GM20431 (cell line): ENCODE data around the gene FOXRED1.

Experiments used
- in situ Hi-C: fragments of 300-500 bp; cut with MseI, MboI; formaldehyde crosslinking; loops from one replicate; pipeline ENCODE4 v1.15.0; 2020; ENCODE audit warnings: low sequenced_read_pairs; ENCODE audit not compliant: unreplicated experiment

The FOXRED1 gene

DNA sequence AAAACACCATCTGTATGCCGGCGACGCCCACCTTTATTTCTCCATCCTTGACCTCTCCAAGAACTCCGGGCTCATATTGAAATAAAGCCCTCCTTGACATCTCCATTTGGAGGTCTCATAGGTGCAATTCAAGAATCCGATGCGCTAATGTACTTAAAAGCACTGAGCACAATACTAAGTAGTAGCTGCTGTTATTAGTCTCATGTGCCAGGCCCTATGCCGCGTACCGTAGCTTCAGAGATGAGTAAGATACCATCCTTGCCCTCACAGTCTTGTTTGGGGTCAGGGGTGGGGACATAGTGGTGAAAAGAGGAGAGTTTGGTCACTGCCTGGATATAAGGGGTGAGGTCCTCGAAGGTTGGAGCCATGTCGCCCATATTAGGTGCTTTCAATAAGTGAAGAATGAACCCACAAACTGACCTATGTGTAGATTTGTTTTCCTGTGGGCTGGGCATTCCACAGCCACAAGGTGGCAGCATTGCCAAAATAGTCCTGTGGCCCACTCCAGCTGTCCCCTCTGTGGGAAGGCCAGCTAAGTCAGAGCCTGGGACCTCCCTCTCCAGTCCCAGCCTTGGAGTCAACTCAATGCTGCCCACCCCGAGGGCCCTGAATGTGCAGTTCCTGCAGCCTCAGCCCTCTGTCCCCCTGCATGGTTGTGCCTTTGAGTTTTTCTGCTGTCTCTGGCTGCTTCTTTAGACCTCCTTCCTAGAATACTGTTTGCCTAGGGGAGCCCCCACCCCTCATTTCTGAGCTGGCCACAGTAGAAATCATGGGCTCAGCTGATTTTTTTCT is 41.4 kb downstream of the FOXRED1 start:
- in situ Hi-C loops = no loop called here

DNA sequence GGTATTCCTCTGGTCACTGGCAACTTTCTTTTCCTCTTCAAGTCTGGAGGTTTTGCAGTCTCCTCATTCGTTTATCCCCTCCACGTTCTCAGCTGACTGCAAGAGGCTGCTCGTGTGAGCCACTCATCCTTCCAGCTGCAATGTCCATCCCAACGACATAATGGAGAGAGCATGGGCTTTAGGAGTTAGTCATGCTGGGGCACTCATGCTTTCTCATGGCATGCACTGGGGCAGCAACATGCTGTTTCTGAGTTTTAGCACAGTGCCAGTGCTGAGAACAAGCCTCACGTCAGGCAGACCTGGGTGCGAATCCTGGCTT is 42.0 kb downstream of the FOXRED1 start:
- in situ Hi-C loops = no loop called here

DNA sequence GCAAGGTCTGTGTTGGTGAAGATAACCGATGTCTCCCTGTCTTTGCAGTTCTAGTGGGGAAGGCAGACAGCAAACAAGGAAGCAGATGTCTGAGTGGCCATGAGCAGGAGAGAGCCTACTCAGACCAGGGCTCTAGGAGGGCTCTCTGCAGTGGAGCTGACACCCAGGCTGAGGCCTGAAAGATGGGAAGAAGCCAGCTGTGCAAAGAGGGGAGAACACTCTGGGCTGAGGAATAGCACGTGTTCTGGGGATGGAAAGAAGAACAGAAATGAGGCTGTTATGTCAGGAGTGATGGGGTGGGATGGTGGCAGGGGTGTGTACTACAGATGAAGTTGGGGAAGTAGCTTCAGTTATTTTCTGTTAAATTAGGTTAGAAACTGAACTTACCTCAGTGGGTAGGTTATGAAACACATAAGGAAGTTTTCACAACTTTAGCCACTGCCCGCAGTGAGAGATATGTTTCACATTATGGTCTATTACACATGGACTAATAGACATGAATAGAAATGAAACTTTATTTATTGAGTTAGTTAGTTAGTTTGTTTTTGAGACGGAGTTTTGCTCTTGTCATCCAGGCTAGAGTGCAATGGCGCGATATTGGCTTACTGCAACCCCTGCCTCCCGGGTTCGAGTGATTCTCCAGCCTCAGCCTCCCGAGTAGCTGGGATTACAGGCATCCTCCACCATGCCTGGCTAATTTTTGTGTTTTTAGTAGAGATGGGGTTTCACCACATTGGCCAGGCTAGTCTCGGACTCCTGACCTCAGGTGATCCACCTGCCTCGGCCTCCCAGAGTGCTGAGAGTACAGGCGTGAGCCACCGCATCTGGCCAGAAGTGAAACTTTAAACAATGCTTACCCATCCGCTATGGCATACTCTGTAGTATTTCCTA is 42.7 kb downstream of the FOXRED1 start:
- in situ Hi-C loops = no loop called here

DNA sequence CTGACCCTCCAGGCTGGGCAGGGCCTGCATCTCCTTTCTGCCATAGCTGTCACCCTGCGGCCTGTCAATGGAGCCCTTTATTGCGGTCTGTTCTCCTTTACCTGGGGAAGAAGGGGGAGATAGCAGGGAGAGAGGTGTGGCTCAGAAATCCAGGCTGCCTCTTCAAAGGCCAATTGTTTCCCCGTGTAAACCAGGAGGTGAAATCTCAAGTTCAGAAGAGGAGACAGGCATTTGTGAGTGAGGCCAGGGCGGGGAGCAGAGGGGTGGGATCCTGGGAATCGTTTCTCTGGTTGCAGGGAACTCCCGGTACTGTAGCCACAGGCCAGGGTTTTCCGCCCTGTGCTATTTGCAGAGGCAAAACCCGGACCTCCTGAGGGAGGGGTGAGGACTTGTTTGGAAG is 44.0 kb downstream of the FOXRED1 start:
- in situ Hi-C loops = no loop called here

DNA sequence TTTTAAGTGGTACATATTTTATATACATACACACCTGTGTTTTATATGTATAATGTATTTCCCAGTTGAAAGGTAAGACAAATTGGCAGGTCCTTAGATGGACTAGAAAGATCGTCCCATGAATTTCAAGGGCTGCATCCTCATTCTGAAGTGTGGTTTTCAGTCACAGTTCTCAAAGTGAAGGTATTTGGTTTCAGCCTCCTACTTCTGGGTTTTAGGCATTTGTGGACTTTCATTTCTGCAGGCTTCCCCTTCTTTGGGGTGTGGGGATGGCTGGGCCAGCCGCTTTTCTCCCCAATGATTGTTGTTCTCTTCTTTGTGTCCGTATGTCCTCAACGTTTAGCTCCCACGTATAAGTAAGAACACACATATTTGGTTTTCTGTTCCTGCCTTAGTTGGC is 44.9 kb downstream of the FOXRED1 start:
- in situ Hi-C loops = no loop called here

DNA sequence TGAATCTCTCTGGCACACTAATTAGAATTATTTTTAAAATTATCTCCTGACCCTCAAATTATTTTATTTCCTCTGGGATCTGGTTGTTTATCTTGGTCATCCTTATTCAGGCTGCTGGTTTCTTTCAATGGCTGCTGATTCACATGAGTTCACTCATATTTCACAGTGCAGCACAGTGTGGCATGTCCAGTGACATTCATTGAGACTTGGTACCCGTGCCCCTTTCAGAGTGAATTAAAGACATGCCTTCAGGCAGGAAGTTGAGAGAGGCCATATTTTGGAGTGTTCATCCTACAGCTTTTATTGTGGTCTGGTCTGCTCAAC is 48.4 kb downstream of the FOXRED1 start:
- in situ Hi-C loops = no loop called here

DNA sequence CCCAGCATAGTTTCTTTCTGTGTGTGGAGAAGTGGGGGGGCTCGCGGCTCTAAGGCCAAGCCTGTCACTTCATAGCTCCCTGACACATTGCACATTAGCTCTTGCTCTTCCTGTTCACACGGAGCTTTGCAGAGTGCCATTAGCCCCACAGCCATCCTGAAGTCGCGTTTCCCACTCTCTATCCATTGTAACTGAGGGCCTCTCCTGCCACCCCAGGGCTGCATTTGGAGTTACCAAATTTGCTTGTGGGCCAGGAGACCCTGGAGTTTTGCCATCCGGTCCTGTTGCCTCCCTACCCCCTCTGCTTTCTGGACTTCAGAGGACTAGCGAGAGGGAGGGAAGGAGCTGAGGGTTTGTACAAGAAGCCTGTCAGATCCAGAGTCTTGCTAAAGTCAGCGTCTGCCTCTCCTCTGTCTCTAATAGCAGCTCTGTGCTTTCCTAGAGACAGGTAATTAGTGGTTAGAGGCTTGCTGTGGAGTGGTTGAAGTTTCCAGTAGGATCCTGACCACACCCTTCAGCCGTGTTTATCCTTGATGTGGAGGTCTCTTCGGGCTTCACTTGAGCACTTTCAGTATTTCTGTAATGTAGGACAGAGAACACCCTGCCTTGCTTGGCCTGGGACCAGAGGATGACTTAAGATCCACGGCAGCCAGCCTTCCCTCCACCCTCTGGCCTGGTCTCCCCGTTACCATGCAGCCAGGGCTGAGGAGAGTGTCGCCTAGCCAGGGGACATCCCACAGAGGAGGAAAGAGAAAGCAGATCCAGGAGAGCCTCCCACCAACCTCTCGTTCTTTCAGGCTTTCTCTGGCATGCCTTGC is 49.0 kb downstream of the FOXRED1 start:
- in situ Hi-C loops = no loop called here

DNA sequence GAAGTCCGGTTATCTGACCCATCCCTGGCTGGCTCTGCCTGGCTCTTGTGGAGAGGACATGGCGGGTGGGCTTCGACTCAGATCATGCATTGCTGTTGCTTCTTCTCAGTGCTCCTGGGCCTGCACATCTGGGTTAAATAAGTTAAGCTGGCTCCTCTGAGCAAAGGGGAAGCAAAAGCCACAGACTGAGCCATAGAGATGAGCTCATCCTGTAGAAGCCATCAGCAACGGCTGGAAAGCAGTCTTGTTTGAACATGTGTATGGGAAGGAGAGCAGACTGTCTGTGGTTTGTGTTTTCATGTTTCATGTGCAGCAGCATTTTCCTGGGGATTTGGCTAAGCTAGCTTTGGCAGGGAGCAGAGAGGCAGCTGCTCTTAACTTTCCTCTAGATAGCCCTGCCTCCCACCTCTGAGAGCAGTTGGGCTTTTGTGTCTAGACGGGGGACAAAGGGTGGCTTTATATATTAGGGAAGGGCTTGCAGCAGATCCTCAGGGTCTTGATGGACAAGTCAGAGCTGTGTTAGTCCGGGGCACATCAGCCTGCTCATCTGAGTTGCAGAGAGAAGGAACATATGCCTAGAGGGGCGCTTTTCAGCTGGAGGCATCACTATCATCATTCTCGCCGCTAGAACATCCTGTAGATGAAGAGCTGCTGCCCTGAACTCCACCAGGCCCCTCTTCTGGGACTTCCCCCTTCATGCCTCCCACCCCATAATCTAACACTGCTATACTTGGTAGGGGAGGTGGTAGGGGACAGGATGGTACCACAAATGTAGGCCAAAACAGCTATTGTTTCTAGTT is 49.8 kb downstream of the FOXRED1 start:
- in situ Hi-C loops = no loop called here

DNA sequence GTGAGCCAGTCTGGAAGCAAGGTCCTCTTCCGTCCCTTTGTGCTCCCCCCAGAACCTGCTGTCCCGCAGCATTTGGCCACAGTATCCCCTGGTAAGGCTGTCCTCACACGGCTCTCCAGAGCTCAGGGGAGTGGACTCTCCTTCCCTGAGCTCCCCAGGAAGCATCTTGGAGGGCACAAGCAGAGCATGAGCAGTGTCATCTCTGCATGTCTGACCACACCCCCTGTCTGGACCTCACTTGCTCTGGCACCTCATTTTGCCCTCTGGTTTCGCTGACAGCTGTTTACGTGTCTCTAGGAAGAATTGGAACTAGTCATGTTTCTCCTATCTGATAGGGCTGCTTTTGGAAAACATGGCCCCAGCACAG is 50.4 kb downstream of the FOXRED1 start:
- in situ Hi-C loops = no loop called here

DNA sequence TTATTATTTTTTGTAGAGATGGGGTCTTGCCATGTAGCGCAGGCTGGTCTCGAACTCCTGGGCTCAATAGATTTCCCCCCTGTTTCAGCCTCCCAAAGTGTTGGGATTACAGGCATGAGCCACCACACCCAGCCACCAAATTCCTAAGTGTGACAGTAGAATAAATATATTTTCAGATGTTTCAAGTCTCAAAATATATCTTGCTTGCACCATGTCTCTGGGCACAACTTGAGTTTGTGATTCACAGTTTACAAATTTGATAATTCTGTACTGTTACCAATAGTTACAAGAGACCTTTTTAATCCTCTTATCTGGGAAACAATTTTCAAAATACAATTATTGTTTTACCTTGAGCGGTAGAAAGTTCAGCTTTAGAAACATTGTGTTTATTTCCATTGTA is 54.0 kb downstream of the FOXRED1 start:
- in situ Hi-C loops = no loop called here

DNA sequence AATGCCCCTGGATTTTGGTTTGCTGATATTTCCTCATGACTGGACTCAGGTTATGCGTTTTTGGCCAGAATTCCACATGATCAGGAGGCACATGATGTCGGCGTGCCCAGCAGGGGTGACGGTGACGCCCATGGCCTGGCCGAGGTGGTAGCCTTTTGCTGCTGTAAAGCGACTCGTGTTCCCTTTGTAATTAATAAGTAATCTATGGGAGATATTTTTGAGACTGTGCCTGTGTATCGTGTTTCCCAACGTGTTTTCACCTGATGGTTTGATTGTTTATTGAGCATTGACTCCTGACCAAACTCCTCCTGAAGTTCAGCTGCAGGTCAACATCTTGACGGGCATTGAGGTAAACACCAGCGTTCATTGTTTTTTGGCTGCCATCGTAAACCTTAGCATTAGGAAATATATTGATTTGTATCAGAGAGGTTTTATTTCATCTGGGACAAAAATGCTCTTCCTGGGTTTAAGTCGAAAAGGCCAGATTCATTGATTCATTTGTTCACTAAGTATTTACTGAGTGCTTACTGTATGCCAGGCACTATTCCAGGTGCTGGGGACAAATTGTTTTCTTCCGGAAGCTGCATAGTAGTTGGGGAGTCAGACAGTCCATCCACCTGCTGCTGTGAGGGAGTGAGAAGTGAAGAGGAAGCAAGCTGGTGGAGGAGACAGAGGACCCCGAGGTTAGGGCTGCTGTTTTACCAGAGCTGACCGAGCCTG is 58.5 kb downstream of the FOXRED1 start:
- in situ Hi-C loops = no loop called here
